IMR-90 (cell line): ENCODE data around the gene MCUB. TPM values are rescaled to one million over a fixed set of nuclear protein-coding genes. Genes with fewer than 3 reads are reported as not detected.

Experiments
- ATAC-seq: fragments of 200-7000 bp; cut with Tn5 transposase; 2 replicates; pipeline ENCODE4 v1.9.1; 2020; ENCODE audit warnings: low read depth, mild to moderate bottlenecking, moderate library complexity
- BruUV-seq: library from RNA; stranded (reverse); fragments of 400-500 nt; replicated peaks from 2 replicates; lab custom pipeline; 2021; lab: Mats Ljungman, UMichigan
- CTCF ChIA-PET: fragments of 300-600 bp; formaldehyde crosslinking; extraction: SDS; loops from one replicate; lab custom pipeline; 2021; ENCODE audit warnings: antibody characterized with exemption; lab: Yijun Ruan, JAX
- POLR2A ChIA-PET: fragments of 300-600 bp; sonication (Branson Sonifier 250); formaldehyde crosslinking; loops from one replicate; lab custom pipeline; 2022; ENCODE audit warnings: antibody characterized with exemption; ENCODE audit not compliant: unreplicated experiment; lab: Charles Lee
- DNase-seq: peaks from one replicate; pipeline ENCODE4 v3.0.0; 2013
- H2AFZ ChIP-seq: replicated peaks from 2 replicates; pipeline ENCODE3; 2013; ENCODE audit warnings: low read length, mild to moderate bottlenecking; ENCODE audit not compliant: poor library complexity
- H2AK5ac ChIP-seq: 2 replicates; pipeline ENCODE4 v1.6.1; 2013; ENCODE audit warnings: low read depth, low read length, inconsistent platforms
- H2AK9ac ChIP-seq: replicated peaks from 2 replicates; pipeline ENCODE3; 2013; ENCODE audit warnings: mild to moderate bottlenecking, low read depth, low read length, moderate library complexity; ENCODE audit not compliant: poor library complexity
- H2BK120ac ChIP-seq: 2 replicates; pipeline ENCODE4 v1.6.1; 2013; ENCODE audit warnings: low read depth, low read length, inconsistent platforms
- H2BK15ac ChIP-seq: 3 replicates; pipeline ENCODE4 v1.6.1; 2013; ENCODE audit warnings: low read depth, low read length, inconsistent platforms
- H2BK20ac ChIP-seq: 2 replicates; pipeline ENCODE4 v1.6.1; 2013; ENCODE audit warnings: low read depth, mild to moderate bottlenecking, inconsistent platforms, low read length, moderate library complexity
- H2BK5ac ChIP-seq: 2 replicates; pipeline ENCODE4 v1.6.1; 2013; ENCODE audit warnings: mild to moderate bottlenecking, low read depth, low read length, inconsistent platforms; ENCODE audit not compliant: poor library complexity, severe bottlenecking
- H3K14ac ChIP-seq: replicated peaks from 2 replicates; pipeline ENCODE4 v1.6.1; 2013; ENCODE audit warnings: low read depth, low read length, inconsistent platforms
- H3K18ac ChIP-seq: 2 replicates; pipeline ENCODE4 v1.6.1; 2013; ENCODE audit warnings: low read depth, low read length, control low read depth
- H3K23ac ChIP-seq: 2 replicates; pipeline ENCODE4 v1.6.1; 2013; ENCODE audit warnings: low read depth, low read length, inconsistent platforms
- H3K27ac ChIP-seq: 2 replicates; pipeline ENCODE4 v1.5.1; 2013; ENCODE audit warnings: mild to moderate bottlenecking, control low read depth, low read length; ENCODE audit not compliant: insufficient read depth
- H3K27me3 ChIP-seq: 2 replicates; pipeline ENCODE4 v1.6.1; 2013; ENCODE audit warnings: low read length; ENCODE audit not compliant: control insufficient read depth, insufficient read depth
- H3K36me3 ChIP-seq: 2 replicates; pipeline ENCODE4 v1.6.1; 2013; ENCODE audit warnings: low read length, mixed read lengths; ENCODE audit not compliant: control insufficient read depth, insufficient read depth
- H3K4ac ChIP-seq: 2 replicates; pipeline ENCODE4 v1.6.1; 2013; ENCODE audit warnings: low read depth, low read length, inconsistent platforms
- H3K4me1 ChIP-seq: 2 replicates; pipeline ENCODE4 v1.6.1; 2013; ENCODE audit warnings: low read length, mixed read lengths; ENCODE audit not compliant: control insufficient read depth, insufficient read depth
- H3K4me2 ChIP-seq: 2 replicates; pipeline ENCODE4 v1.6.1; 2013; ENCODE audit warnings: low read depth, mild to moderate bottlenecking, control low read depth, low read length, moderate library complexity
- H3K4me3 ChIP-seq: 2 replicates; pipeline ENCODE4 v1.5.1; 2013; ENCODE audit warnings: low read depth, mild to moderate bottlenecking, control low read depth, low read length, moderate library complexity; ENCODE audit not compliant: insufficient read depth
- H3K56ac ChIP-seq: 2 replicates; pipeline ENCODE4 v1.6.1; 2013; ENCODE audit warnings: low read length, inconsistent platforms; ENCODE audit not compliant: insufficient read depth; ENCODE audit errors: extremely low read depth
- H3K79me1 ChIP-seq, 2 experiments: 2 replicates each; pipeline ENCODE4 v1.6.1; 2013; ENCODE audit warnings: low read length in 2 of 2, inconsistent platforms in 1 of 2, low read depth in 1 of 2
- H3K9ac ChIP-seq: 2 replicates; pipeline ENCODE4 v1.6.1; 2013; ENCODE audit warnings: low read depth, low read length, control low read depth
- H3K9me1 ChIP-seq: 2 replicates; pipeline ENCODE4 v1.6.1; 2013; ENCODE audit warnings: low read length, inconsistent platforms; ENCODE audit not compliant: insufficient read depth
- H3K9me3 ChIP-seq: 2 replicates; pipeline ENCODE4 v1.6.1; 2013; ENCODE audit warnings: low read length; ENCODE audit not compliant: control insufficient read depth, insufficient read depth
- H4K20me1 ChIP-seq: 2 replicates; pipeline ENCODE4 v1.6.1; 2013; ENCODE audit warnings: low read length, inconsistent platforms; ENCODE audit not compliant: insufficient read depth
- H4K5ac ChIP-seq: 2 replicates; pipeline ENCODE4 v1.6.1; 2013; ENCODE audit warnings: mild to moderate bottlenecking, low read depth, low read length, control low read depth
- H4K8ac ChIP-seq, 2 experiments: 2 replicates each; pipeline ENCODE4 v1.6.1; 2013; ENCODE audit warnings: low read depth in 2 of 2, low read length in 2 of 2, control low read depth in 1 of 2, inconsistent platforms in 1 of 2
- H4K91ac ChIP-seq: 2 replicates; pipeline ENCODE4 v1.6.1; 2013; ENCODE audit warnings: low read depth, low read length, inconsistent platforms; ENCODE audit not compliant: insufficient read depth
- CEBPB ChIP-seq: IDR thresholded peaks from 2 replicates; pipeline ENCODE4 v1.6.1; 2012; ENCODE audit warnings: low read depth, low read length, improper control_type of control experiment
- CHD1 ChIP-seq: IDR thresholded peaks from 2 replicates; pipeline ENCODE4 v1.6.1; 2012; ENCODE audit warnings: low read depth, low read length, improper control_type of control experiment
- CTCF ChIP-seq: conservative IDR thresholded peaks from 2 replicates; pipeline ENCODE4 v1.5.1; 2012; ENCODE audit warnings: mild to moderate bottlenecking, low read depth, low read length, improper control_type of control experiment
- FOS ChIP-seq: fragments of 150-350 bp; IDR thresholded peaks from 2 replicates; pipeline ENCODE4 v1.6.1; 2016; ENCODE audit warnings: low read depth, low read length
- MAFK ChIP-seq: IDR thresholded peaks from 2 replicates; pipeline ENCODE4 v1.6.1; 2012; ENCODE audit warnings: low read depth, low read length, improper control_type of control experiment
- MAZ ChIP-seq: IDR thresholded peaks from 2 replicates; pipeline ENCODE4 v1.6.1; 2012; ENCODE audit warnings: low read depth, mild to moderate bottlenecking, low read length, improper control_type of control experiment, moderate library complexity, borderline replicate concordance
- POLR2A ChIP-seq: IDR thresholded peaks from 2 replicates; pipeline ENCODE4 v1.6.1; 2012; ENCODE audit warnings: mild to moderate bottlenecking, low read depth, low read length
- RCOR1 ChIP-seq: IDR thresholded peaks from 2 replicates; pipeline ENCODE4 v1.6.1; 2012; ENCODE audit warnings: mild to moderate bottlenecking, low read length, improper control_type of control experiment; ENCODE audit not compliant: insufficient replicate concordance
- RFX5 ChIP-seq: IDR thresholded peaks from 2 replicates; pipeline ENCODE4 v1.8.0; 2012; ENCODE audit warnings: low read depth, mild to moderate bottlenecking, low read length, moderate library complexity
- WGBS, 2 experiments: methylation state at CpG; one replicate each; pipeline versions ENCODE4 v1.1.5 to v1.1.7; 2013; ENCODE audit warnings: missing lambda C conversion rate in 2 of 2; ENCODE audit not compliant: insufficient read length in 1 of 2; ENCODE audit errors: extremely low coverage in 2 of 2; 5-methylcytosine and 5-hydroxymethylcytosine counted together
- dilution Hi-C: fragments of 300-500 bp; cut with HindIII; formaldehyde crosslinking; loops from one replicate; pipeline ENCODE4 v1.14.3; 2018; ENCODE audit warnings: low sequenced_read_pairs; ENCODE audit not compliant: unreplicated experiment
- in situ Hi-C: fragments of 300-500 bp; cut with MboI; formaldehyde crosslinking; loops from 3 replicates; pipeline ENCODE4 v1.14.3; 2019; ENCODE audit warnings: low sequenced_read_pairs, inconsistent platforms, mixed read lengths
- intact Hi-C: fragments of 100-400 bp; cut with micrococcal nuclease; formaldehyde crosslinking; loops from 2 replicates; pipeline ENCODE4 v1.10.0; 2022
- polyA plus RNA-seq, 3 experiments: library from polyadenylated mRNA; depleted of rRNA; stranded (reverse); fragments of >200 nt; gene quantifications; 2 replicates each; pipeline ENCODE4 v1.2.3, GENCODE V29; 2012; ENCODE audit warnings: low replicate concordance in 1 of 3
- total RNA-seq: library from RNA; depleted of rRNA; stranded (reverse); fragments of >200 nt; gene quantifications from 2 replicates; pipeline ENCODE4 v1.2.3, GENCODE V29; 2012
- TF ChIP-seq, protein P1 (sequence below): fragments of 150-350 bp; IDR thresholded peaks from 2 replicates; pipeline ENCODE4 v1.6.1; 2016; ENCODE audit warnings: low read depth, mild to moderate bottlenecking, low read length, moderate library complexity, borderline replicate concordance
- TF ChIP-seq, protein P2 (sequence below): fragments of 150-350 bp; IDR thresholded peaks from 2 replicates; pipeline ENCODE4 v1.6.1; 2017; ENCODE audit warnings: mild to moderate bottlenecking, antibody characterized with exemption, low read length, low read depth

The MCUB gene
- total and polyA plus RNA-seq, 2 of the 4 experiments (the other 2 are of a cell fraction) = 18.5 to 20.4 TPM

- no peak for TF ChIP-seq FOS
- TF ChIP-seq MAZ = no peak
- TF ChIP-seq RFX5 = no peak
- no peak for TF ChIP-seq CHD1
- TF ChIP-seq RCOR1 = no peak
- TF ChIP-seq, protein P1, sequence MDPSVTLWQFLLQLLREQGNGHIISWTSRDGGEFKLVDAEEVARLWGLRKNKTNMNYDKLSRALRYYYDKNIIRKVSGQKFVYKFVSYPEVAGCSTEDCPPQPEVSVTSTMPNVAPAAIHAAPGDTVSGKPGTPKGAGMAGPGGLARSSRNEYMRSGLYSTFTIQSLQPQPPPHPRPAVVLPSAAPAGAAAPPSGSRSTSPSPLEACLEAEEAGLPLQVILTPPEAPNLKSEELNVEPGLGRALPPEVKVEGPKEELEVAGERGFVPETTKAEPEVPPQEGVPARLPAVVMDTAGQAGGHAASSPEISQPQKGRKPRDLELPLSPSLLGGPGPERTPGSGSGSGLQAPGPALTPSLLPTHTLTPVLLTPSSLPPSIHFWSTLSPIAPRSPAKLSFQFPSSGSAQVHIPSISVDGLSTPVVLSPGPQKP = no peak
- TF ChIP-seq, protein P2, sequence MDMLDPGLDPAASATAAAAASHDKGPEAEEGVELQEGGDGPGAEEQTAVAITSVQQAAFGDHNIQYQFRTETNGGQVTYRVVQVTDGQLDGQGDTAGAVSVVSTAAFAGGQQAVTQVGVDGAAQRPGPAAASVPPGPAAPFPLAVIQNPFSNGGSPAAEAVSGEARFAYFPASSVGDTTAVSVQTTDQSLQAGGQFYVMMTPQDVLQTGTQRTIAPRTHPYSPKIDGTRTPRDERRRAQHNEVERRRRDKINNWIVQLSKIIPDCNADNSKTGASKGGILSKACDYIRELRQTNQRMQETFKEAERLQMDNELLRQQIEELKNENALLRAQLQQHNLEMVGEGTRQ = no peak
- TF ChIP-seq MAFK = no peak
- TF ChIP-seq POLR2A = no peak
- TF ChIP-seq CEBPB = no peak
- TF ChIP-seq CTCF = no peak
- no peak overlapping the region for H3K4ac ChIP-seq
- no peak overlapping the region for H3K9ac ChIP-seq
- H4K91ac ChIP-seq = no peak overlapping the region
- no peak overlapping the region for H2AK5ac ChIP-seq
- H3K4me3 ChIP-seq = no peak overlapping the region
- H4K8ac ChIP-seq = no peak overlapping the region
- H3K4me1 ChIP-seq = no peaks in the 10 kb centered on the region
- no peak overlapping the region for H3K23ac ChIP-seq
- WGBS, 2 experiments = 100% methylated on average over 1 of the region's 1 CpG; no CpG with 5 or more reads in 1 of the 2 experiments
- no peak overlapping the region for H3K27ac ChIP-seq
- no peaks in the 10 kb centered on the region for H4K20me1 ChIP-seq
- no peak overlapping the region for H4K5ac ChIP-seq
- H3K36me3 ChIP-seq = no peaks in the 10 kb centered on the region
- CTCF ChIA-PET = interaction anchor here (0.9 kb wide), 1 partner anchor 12 kb away, joined by 5 read pairs; no protein-coding TSS in a partner anchor
- H3K79me1 ChIP-seq = no peaks in the 10 kb centered on the region
- H3K18ac ChIP-seq = no peak overlapping the region
- no peak overlapping the region for H2BK120ac ChIP-seq
- H2AFZ ChIP-seq = no peak overlapping the region
- intact Hi-C loops = no loop called here
- no peak overlapping the region for H3K56ac ChIP-seq
- H2BK15ac ChIP-seq = no peak overlapping the region
- POLR2A ChIA-PET = no interaction called here
- no peaks in the 10 kb centered on the region for H3K9me3 ChIP-seq
- H2BK20ac ChIP-seq = no peak overlapping the region
- dilution Hi-C loops = no loop called here
- H3K27me3 ChIP-seq = no peaks in the 10 kb centered on the region
- in situ Hi-C loops = no loop called here
- H2BK5ac ChIP-seq = no peak overlapping the region
- DNase-seq (no peak), ATAC-seq (no peak)
- H2AK9ac ChIP-seq = no peak overlapping the region
- no peak overlapping the region for H3K14ac ChIP-seq
- H3K4me2 ChIP-seq = no peak overlapping the region
- BruUV-seq = no TSS peak
- no peaks in the 10 kb centered on the region for H3K9me1 ChIP-seq
Measured at GRCh38 chr4:109675843-109676242, 115.8 kb downstream of the MCUB start.
